ENCODE data around the gene FRZB.
"Not testable (repeated sequence)": the region's sequence is repeated elsewhere in the genome, so short reads cannot be mapped to it uniquely, and the experiment has no call there.

FRZB gene

DNA sequence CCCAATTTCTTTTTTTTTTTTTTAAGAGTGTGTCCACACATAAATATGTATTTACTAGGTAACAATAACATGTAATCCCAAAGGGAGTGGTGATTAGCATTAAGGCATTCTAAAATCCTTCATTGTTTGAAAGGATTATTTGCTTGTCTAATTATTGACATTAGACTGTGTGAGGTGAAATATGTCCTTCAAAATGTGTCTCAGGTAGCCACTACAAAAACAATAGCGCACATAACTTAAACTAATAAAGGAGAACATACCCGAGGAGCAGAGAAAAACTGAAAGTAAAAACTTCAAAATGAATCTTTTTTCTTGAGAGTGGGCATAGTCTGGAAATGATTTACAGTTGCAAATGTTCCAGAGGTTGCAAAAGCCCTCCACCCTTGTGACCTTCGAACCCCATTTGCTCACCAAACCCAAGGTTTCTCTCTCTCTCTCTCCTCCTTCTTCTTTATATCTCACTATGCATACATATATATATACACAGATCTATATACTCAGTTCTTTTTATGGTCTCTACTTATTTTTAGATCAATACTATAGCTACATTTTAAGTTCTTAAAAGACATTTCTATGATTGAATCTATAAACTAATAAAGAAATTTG lies 24.4 kb upstream of the FRZB start:
- no peak for DNase-seq (ENCODE audit: low read depth, low spot score)

DNA sequence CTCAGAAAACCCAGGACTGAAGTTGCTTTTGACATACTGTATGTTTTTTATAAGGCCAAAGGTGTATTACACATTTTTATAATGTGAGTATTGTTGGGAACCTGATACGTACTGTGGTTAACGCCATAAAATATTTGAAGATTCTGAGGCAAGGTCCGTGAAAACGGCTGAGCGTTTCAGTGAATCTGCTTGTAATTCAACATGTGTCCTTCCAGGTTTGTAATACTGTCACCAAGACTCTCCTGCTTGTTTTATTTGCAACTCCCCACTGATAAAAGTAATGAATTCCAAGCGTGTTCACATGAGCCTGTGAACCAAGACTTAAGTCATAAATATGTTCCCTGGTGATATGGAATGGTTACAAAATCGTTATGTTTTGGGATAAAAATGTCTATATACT lies 23.9 kb upstream of the FRZB start:
- DNase-seq (ENCODE audit: low read depth, low spot score), result no peak

DNA sequence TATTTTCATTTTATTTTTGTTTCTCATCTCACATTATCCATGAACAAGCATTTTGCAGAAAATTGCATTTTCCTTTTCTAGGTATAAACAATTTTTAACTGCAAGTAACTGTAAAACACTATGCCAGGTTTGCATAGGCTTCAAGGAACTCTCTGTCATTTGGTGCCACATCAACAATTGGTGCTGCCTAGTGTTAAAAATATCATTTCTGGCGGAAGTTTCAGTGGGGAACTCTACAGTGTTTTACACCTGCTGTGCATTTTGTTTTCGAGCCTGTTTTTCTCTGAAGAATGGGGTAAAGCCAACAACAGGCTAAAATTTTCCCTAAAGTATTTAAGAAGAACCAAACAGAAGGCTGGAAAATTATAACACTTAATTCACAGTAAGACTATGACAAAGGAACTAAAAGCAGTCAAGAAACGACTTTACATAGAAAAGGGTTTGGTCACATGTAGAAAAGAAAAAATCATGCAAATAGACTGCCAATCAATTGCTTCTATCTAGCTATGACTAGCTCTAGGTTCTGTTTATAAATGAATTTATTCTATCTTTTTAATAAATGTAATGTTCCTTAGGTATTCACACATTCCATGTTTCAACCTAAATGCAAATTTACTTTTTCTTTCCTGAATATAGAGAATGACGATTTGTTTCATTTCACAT lies 21.4 kb upstream of the FRZB start:
- DNase-seq (ENCODE audit: low read depth, low spot score), result no peak

DNA sequence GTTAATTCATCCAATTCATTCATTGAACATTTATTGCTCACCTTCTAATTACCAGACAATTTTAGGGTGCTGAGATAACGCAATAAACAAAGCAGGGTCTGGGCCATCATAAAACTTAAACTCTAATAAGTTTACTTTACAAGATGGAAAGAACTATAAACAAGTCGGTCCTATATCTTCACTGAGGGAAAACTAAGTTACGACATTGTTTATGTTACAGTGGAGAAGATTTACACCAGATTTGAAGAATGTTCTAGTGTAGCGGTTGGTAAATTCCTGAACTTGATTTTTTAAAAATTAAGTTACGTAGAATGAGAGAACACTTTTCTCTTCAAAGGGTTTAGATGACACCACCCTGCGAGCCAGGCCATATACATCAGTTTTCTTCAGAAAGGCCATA lies 20.7 kb upstream of the FRZB start:
- DNase-seq (ENCODE audit: low read depth, low spot score), result no peak

DNA sequence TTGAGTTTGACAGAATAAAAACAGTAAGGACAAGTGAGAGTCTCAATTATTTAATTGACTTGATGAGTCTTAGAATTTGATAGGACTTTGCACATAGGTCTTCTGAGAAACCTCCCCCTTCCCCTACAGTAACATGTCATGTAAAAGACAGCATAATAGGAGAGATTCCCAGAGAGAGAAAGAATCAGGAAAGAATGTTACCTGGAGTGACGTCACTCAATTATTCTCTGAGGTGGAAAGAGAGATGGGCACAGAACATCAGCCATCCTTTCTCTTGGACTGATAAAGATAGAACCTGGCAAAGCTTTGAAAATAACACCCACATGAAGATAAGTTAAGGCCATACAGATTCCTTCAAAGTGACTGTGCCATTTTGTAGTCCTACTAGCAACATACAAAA lies 19.3 kb upstream of the FRZB start:
- no peak for DNase-seq (ENCODE audit: low read depth, low spot score)

DNA sequence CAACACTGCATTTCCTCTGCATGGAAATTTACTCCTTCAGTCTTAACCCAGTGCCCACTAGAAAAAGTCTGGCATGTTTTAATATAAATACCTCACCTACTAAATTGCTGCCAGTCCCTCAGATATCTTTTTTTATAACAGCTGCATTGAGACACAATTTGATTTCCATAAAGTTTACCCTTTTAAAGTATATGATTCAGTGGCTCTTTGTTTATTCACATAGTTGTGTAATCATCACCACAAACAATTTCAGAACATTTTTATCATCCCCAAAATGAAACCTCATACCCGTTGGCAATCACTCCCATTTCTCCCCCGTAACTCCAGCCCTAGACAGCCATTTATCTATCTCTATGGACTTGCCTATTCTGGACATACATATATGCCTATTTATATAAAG lies 17.0 kb upstream of the FRZB start:
- no peak for DNase-seq (ENCODE audit: low read depth, low spot score)

DNA sequence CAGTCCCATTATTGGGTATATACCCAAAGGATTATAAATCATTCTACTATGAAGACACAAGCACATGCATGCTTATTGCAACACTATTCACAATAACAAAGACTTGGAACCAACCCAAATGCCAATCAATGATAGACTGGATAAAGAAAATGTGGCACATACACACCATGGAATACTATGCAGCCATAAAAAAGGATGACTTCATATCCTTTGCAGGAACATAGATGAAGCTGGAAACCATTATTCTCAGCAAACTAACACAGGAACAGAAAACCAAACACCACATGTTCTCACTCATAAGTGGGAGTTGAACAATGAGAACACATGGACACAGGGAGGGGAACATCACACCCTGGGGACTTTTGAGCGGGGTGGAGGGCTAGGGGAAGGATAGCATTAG lies 13.7 kb upstream of the FRZB start:
- not testable (repeated sequence) for DNase-seq (ENCODE audit: low read depth, low spot score)

DNA sequence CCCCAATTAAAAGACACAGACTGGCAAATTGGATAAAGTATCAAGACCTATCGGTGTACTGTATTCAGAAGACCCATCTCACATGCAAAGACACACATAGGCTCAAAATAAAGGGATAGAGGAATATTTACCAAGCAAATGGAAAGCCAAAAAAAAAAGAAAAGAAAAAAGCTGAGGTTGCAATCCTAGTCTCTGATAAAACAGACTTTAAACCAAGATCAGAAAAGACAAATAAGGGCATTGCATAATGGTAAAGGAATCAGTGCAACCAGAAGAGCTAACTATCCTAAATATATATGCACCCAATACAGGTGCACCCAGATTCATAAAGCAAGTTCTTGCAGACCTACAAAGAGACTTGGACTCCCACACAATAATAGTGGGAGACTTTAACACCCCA lies 10.2 kb upstream of the FRZB start:
- not testable (repeated sequence) for DNase-seq (ENCODE audit: low read depth, low spot score)

DNA sequence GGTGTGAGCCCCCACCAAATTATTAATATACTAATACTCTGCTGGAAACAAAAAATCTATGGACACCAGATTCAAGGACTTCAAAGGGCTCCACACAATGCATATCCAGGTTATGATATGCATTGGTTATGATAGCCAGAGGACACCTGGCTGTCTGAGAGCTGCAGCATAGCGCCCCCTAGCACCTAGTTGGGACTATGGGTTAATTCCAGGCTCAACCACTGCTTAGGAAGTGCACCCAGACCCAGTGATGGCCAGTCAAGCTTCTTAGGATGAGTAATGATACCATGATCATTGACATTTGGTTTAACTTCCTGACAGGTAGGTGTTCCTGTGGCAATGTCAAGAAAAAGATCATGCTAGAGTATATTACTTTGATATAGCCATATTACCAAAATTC lies 3.8 kb upstream of the FRZB start:
- no peak for DNase-seq (ENCODE audit: low read depth, low spot score)

DNA sequence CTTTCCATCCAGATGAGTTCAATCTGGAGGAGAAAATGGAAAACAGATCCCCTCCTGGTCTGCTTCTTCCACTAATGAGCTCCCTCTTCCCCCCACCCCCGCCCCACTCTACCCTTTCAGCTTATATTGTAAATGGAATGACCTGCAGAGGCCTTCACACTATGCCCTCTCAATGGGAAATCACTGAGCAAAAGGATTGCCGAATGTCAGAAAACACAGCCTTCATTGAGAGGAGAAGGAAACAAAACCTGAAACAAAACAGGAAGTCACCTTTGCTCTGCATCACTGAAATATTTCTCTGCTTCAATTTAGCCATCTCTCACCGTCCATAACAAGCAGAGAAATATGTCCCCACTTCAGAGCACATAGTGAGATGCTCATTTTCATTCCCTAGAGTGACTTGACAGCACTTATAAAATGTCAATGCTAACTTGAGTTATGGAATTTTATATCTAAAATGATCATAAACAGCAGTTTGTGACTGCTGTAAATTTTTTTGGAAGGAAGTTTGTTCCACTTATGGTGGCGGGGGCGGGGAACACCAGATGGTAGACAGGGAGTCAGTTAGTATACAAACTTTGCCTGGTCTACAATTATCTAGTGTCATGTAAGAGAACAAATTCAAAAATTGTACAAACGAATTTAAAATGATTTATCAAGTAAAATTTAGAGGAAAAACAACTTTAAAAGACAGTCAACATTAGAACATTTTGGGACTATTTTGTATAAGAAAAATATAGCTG lies 1.8 kb upstream of the FRZB start:
- no peak for DNase-seq (ENCODE audit: low read depth, low spot score)

DNA sequence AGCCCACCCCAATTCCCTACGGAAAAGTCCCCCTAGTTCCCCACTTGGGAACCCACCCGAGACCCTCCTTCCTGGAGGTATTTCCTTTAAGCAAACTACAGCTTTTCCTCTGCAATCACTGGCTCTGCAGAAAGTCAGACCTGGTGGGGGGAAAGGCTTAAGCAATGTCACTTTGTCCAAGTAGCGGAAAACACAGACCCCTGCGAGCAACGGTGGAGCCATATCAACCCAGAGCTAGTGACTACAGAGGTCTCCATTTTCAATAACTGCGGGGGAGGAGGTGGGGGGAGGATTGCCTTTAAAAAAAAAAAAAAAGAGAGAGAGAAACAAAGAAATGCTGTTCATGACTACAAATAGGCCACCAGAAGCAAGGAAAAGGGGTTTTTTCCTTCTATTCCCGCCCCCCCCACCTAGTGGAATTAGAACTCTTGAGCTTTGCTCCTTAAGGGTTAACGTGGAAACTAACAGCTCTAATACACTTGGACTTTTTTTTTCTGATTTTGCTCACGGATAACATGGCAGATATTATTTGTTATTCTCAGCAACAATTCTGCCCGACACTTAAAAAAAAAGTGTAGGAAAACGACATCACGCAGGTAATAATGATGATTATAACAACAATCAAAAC lies 1.1 kb upstream of the FRZB start:
- DNase-seq (ENCODE audit: low read depth, low spot score), result no peak

DNA sequence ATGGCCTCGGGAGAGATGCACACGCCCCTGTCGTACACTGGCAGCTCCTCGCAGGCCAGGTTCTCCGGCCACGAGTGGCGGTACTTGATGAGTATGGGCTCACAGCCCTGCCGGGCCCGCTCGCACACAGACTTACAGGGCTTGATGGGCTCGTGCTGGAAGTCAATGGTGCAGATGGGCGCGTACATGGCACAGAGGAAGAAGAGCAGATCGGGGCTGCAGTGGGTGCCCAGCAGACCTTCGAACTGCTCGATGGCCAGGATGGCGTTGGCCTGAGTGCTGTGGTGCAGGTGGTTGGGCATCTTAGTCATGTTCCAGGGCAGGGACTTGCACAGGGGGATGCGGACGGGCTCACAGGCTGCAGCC lies 359 bp downstream of the FRZB start:
- no peak for DNase-seq (ENCODE audit: low read depth, low spot score)

DNA sequence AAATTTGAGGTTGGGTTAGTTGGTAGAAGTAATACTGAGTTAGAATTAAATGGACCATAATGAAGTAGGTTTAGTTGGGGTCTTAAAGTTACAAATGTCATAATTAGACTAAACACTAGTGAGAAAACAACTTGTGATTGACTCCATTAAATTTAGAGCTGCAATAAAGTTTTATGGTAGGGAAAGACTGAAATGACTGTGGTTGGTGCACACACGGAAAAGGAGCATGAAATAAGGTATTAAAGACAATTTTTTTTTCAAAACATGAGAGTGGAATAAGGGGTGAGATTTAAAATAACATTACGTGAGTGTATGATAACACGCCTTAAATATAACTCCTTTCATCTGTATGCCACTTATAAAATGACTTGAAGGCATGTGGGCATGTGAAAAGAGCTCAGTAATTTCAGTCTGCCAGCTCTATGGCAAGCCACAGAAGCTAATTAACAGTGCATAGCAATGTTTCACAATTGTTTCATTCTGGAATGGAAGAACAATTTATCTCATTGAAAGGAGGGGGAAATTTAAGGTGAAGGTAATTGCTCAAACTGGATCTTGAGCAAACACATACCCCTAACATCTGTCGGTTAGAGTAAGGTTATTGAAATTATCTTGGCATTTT lies 1.4 kb downstream of the FRZB start:
- DNase-seq (ENCODE audit: low read depth, low spot score), result no peak

DNA sequence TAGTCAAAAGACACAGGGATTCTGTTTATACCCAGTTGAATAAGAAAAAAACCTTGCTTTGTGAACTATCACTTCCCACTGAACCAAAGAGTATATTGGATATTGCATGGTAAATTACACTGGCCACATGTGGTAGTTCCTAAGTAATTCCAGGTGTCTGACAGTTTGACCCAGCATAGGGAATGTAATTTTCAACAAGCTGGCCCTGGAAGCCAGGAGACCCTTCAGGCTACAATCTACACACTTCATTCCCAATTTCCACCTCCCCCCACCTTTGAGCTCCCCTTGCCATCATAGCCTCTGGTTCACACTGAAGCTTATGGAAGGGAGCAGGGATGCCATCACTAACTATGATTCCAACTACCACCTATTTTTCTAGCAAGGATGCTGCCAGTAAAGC lies 2.8 kb downstream of the FRZB start:
- no peak for DNase-seq (ENCODE audit: low read depth, low spot score)

DNA sequence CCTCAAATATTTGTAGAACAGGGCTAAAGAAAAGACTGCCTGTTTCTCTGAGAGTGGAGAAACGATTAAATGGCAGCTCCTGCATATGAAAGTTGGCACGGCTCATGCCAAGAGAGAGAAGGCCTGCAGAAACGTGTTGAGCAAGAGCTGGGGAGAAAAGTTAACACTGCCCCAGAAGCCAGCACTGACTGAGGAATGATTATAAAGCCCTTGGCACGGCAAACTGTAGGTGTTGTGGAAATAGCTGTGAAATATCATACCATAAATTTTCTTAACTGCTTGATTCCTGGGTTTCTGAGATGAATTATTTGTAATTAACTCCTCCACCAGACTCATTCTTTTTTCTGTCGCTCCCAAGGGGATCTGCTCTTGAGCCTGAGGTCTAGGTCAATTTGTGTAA lies 4.3 kb downstream of the FRZB start:
- DNase-seq (ENCODE audit: low read depth, low spot score), result no peak

DNA sequence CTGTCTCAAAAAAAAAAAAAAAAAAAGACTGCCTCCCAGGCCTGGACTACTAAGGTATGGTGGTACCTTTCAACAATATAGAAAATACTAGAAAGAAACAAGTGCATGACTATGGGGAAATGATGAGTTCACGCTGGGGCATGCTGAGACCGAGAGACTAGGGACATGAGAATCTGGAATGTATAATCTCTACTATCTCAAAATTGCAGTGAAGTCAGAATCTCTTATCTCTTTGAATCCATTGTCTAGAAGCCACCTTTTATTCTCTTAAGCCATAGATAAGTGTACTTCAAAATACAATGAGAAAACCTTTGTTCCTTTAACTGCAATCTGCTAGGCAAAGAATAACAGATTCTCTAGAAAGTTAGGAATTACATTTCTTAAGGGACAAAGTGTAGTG lies 5.6 kb downstream of the FRZB start:
- DNase-seq (ENCODE audit: low read depth, low spot score), result no peak

DNA sequence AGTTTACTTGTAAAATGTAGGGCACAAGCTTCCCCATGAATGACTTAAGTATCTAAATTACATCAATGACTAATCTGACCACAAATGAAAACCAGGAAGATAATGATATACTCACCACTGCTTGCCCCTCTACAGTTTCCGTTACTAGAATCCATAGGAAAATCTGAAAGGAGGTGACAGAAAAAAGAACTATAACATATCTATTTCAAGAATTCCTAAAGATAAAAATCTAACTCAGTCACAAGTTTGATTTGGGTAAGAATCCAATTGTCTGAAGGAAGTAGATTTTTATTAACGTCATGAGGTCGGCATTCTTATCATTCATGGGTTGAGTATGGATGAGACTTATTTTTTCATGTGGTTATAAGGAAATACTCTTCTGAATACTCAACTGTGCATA lies 7.8 kb downstream of the FRZB start:
- no peak for DNase-seq (ENCODE audit: low read depth, low spot score)

DNA sequence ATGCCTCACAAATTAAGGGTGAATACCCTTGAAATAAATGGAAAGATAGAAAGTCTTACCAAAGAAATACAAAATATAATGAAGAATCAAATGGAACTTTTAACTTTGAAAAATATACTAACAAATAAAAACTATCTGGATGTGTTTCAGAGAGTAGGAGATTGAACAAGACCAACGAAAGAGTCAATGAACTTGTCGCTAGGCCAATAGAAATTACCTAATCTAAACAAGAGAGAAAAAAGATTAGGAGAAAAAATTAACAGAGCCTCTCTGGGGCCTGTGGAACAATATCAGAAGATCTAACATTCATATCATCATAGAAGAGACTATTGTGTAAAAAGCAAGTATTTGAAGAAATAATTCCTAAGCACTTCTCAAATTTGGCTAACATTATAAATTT lies 11.1 kb downstream of the FRZB start:
- no peak for DNase-seq (ENCODE audit: low read depth, low spot score)

DNA sequence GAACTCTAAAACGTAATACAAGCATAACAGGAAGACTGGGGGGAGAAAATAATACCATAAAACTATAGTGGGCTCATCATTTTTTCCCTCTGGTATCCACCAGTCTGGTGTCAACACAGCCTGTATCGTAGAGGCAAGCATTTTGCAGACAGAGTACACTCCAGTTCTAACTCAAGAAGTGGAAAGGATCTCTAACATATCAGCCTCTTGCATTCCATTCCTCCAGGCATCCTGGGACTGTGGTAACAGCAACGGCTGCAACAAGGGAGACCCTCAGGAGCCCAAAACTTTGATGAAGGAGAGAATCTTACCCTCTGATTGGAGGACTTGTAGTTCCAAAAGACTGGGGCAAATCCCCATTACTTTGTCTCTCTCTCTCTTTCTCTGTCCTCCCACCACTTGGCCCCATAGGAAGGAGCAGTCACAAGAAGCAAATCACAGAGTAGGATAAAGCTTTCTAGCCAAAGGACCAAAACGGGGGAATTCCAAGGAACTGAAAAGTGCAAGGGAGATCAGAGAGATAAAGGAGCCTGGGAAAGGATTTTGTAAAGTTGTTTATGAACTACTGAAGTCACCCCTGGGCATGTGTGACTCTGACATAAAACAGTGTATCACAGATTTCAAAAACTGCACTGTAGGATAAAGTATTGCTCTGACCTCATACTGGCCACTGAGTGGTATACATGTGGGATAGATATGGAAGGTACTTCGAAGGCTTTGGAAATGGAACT lies 11.9 kb downstream of the FRZB start:
- DNase-seq (ENCODE audit: low read depth, low spot score), result no peak

DNA sequence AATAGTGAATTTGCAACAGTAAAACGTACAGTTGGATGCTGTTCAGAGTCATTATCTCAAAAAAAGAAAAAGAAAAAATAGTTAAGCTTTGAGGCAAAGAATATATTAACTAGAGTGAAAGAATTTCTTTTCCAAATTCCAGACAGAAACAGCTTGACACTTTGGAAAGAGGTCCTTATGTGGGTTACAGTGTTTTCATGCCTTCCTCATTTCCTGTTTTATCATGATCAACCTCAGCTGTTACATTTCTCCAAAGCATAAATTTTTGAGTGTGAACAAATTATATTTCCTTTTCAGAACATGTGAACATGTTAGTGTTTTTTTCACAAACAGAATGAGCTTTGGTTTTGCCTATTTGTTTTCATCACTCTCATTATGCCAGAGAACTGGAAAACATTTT lies 13.6 kb downstream of the FRZB start:
- no peak for DNase-seq (ENCODE audit: low read depth, low spot score)

DNA sequence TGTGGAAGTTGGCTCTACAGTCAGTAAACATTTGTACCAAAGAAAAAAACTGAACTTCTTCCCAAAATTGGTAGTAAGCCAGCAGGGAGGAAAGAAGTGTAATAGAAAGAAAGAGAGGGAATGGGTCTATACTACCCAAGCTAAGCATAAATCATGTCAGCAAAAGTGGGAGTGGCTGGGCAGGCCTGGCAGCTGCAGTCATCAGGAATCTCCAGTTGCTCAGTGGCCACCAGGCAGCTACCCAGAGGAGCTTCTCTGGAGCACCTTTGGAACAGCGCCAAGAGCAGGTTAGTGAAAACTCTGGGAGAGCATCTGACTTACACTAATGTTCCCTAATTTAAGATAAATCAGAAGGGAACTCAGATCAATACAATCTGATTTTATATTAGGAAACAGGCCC lies 14.3 kb downstream of the FRZB start:
- DNase-seq (ENCODE audit: low read depth, low spot score), result no peak

Measured in smooth muscle cell of the brain vasculature (primary cell).